HFF-Myc (cell line): ENCODE results near the gene TUBD1.
"Not testable (repeated sequence)": the region's sequence is repeated elsewhere in the genome, so short reads cannot be mapped to it uniquely, and the experiment has no call there.

ENCODE experiments used
- DNase-seq: peaks from one replicate; pipeline ENCODE4 v3.0.0-alpha.2; 2011; ENCODE audit warnings: low read depth; ENCODE audit errors: extremely low read depth
- H3K4me3 ChIP-seq: replicated peaks from 2 replicates; pipeline ENCODE4 v1.5.1; 2011; ENCODE audit warnings: low read depth, mild to moderate bottlenecking, control low read depth, low read length
- TF ChIP-seq, protein P1 (sequence below): IDR thresholded peaks from 2 replicates; pipeline ENCODE4 v1.5.1; 2012; ENCODE audit warnings: mild to moderate bottlenecking, low read depth, low read length, control low read depth; ENCODE audit errors: missing control alignments

The TUBD1 gene

GRCh38 chr17:59892924-59893675 is at the start of gene TUBD1, which contains the start of gene RPS6KB1:
TUBD1 (minus strand) TSS chr17:59892943; CDS start chr17:59891002, 1,941 bp downstream.
RPS6KB1 (plus strand) TSS chr17:59893121; CDS start chr17:59893185, 64 bp downstream.
- peak; percentile 99 for DNase-seq
- TF ChIP-seq, protein P1, sequence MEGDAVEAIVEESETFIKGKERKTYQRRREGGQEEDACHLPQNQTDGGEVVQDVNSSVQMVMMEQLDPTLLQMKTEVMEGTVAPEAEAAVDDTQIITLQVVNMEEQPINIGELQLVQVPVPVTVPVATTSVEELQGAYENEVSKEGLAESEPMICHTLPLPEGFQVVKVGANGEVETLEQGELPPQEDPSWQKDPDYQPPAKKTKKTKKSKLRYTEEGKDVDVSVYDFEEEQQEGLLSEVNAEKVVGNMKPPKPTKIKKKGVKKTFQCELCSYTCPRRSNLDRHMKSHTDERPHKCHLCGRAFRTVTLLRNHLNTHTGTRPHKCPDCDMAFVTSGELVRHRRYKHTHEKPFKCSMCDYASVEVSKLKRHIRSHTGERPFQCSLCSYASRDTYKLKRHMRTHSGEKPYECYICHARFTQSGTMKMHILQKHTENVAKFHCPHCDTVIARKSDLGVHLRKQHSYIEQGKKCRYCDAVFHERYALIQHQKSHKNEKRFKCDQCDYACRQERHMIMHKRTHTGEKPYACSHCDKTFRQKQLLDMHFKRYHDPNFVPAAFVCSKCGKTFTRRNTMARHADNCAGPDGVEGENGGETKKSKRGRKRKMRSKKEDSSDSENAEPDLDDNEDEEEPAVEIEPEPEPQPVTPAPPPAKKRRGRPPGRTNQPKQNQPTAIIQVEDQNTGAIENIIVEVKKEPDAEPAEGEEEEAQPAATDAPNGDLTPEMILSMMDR = no peak
- peak within 1 kb of the TSS; percentile 90 for H3K4me3 ChIP-seq

GRCh38 chr17:59941131-59941530 is 48.4 kb upstream of the TUBD1 start:
- TF ChIP-seq, protein P1 = no peak
- H3K4me3 ChIP-seq = no peak overlapping the region
- DNase-seq = no peak

DNA sequence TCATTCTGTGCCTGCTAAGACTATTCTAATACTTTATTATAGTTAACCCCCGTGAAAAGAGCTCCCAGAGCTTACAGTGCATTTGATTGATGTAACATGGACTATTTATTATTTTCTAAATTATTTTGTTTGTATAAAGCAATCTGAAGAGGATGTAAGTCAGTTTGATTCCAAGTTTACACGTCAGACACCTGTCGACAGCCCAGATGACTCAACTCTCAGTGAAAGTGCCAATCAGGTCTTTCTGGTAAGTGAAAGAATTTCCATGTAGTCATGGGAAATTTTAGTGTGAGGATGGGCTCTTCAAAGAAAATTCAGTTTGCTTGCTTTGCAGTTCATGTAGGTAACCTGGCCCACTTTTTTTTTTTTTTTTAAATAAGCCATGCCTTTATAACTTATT is 48.0 kb upstream of the TUBD1 start:
- not testable (repeated sequence) for DNase-seq, H3K4me3 ChIP-seq

- H3K4me3 ChIP-seq, DNase-seq: not testable (repeated sequence)
Measured at GRCh38 chr17:59933317-59933716, 40.6 kb upstream of the TUBD1 start.

- DNase-seq = peak; percentile 1
- H3K4me3 ChIP-seq = not testable (repeated sequence)
Measured at GRCh38 chr17:59930768-59931167, 38.0 kb upstream of the TUBD1 start.

DNA sequence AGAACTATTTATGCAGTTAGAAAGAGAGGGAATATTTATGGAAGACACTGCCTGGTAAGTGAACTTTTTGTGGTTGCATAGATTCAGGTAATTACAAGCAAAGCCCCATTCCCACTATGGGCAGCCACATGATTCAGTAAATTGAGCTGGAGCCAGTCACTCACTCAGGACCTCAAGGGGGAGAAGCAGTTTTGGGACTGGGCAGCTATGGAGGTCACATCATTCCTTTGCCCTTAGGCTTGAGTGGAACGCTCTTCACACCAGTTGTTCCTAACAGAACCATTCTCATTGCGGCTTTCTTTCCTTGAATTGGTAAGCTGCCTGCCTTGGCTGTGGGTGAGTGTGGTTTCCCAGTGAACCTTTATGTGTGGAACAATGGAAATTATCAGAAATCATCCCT is 37.4 kb upstream of the TUBD1 start:
- H3K4me3 ChIP-seq, DNase-seq: not testable (repeated sequence)

DNA sequence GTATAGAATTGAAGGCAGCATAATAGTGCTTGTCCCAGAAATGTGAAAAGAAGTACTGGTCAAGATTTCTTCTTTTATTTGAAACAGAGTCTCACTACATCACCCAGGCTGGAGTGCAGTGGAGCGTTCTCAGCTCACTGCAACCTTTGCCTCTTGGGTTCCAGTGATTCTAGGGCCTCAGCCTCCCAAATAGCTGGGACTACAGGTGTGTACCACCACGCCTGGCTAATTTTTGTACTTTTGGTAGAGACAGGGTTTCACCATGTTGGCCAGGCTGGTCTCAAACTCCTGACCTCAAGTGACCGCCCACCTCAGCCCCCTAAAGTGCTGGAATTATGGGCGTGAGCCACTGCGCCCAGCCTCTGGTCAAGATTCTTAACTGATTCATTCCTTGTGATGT is 27.9 kb upstream of the TUBD1 start:
- DNase-seq, H3K4me3 ChIP-seq: not testable (repeated sequence)

GRCh38 chr17:59916446-59916845 is 23.7 kb upstream of the TUBD1 start:
- no peak for DNase-seq
- TF ChIP-seq, protein P1 = no peak
- no peak overlapping the region for H3K4me3 ChIP-seq

GRCh38 chr17:59914274-59914854 is 21.6 kb upstream of the TUBD1 start:
- TF ChIP-seq, protein P1 = peak; percentile 36
- H3K4me3 ChIP-seq = no peak overlapping the region
- no peak for DNase-seq
